IMR-90 (cell line): ENCODE measurements around the gene PLEKHG2. TPM values are rescaled to one million over a fixed set of nuclear protein-coding genes. Genes with fewer than 3 reads are reported as not detected.

ENCODE experiments used
- ATAC-seq: fragments of 200-7000 bp; cut with Tn5 transposase; 2 replicates; pipeline ENCODE4 v1.9.1; 2020; ENCODE audit warnings: low read depth, mild to moderate bottlenecking, moderate library complexity
- BruUV-seq: library from RNA; stranded (reverse); fragments of 400-500 nt; replicated peaks from 2 replicates; lab custom pipeline; 2021; lab: Mats Ljungman, UMichigan
- CTCF ChIA-PET: fragments of 300-600 bp; formaldehyde crosslinking; extraction: SDS; loops from one replicate; lab custom pipeline; 2021; ENCODE audit warnings: antibody characterized with exemption; lab: Yijun Ruan, JAX
- POLR2A ChIA-PET: fragments of 300-600 bp; sonication (Branson Sonifier 250); formaldehyde crosslinking; loops from one replicate; lab custom pipeline; 2022; ENCODE audit warnings: antibody characterized with exemption; ENCODE audit not compliant: unreplicated experiment; lab: Charles Lee
- DNase-seq: peaks from one replicate; pipeline ENCODE4 v3.0.0; 2013
- H2AFZ ChIP-seq: replicated peaks from 2 replicates; pipeline ENCODE3; 2013; ENCODE audit warnings: low read length, mild to moderate bottlenecking; ENCODE audit not compliant: poor library complexity
- H2AK5ac ChIP-seq: 2 replicates; pipeline ENCODE4 v1.6.1; 2013; ENCODE audit warnings: low read depth, low read length, inconsistent platforms
- H2AK9ac ChIP-seq: replicated peaks from 2 replicates; pipeline ENCODE3; 2013; ENCODE audit warnings: mild to moderate bottlenecking, low read depth, low read length, moderate library complexity; ENCODE audit not compliant: poor library complexity
- H2BK120ac ChIP-seq: 2 replicates; pipeline ENCODE4 v1.6.1; 2013; ENCODE audit warnings: low read depth, low read length, inconsistent platforms
- H2BK15ac ChIP-seq: 3 replicates; pipeline ENCODE4 v1.6.1; 2013; ENCODE audit warnings: low read depth, low read length, inconsistent platforms
- H2BK20ac ChIP-seq: 2 replicates; pipeline ENCODE4 v1.6.1; 2013; ENCODE audit warnings: low read depth, mild to moderate bottlenecking, inconsistent platforms, low read length, moderate library complexity
- H2BK5ac ChIP-seq: 2 replicates; pipeline ENCODE4 v1.6.1; 2013; ENCODE audit warnings: mild to moderate bottlenecking, low read depth, low read length, inconsistent platforms; ENCODE audit not compliant: poor library complexity, severe bottlenecking
- H3K14ac ChIP-seq: replicated peaks from 2 replicates; pipeline ENCODE4 v1.6.1; 2013; ENCODE audit warnings: low read depth, low read length, inconsistent platforms
- H3K18ac ChIP-seq: 2 replicates; pipeline ENCODE4 v1.6.1; 2013; ENCODE audit warnings: low read depth, low read length, control low read depth
- H3K23ac ChIP-seq: 2 replicates; pipeline ENCODE4 v1.6.1; 2013; ENCODE audit warnings: low read depth, low read length, inconsistent platforms
- H3K27ac ChIP-seq: 2 replicates; pipeline ENCODE4 v1.5.1; 2013; ENCODE audit warnings: mild to moderate bottlenecking, control low read depth, low read length; ENCODE audit not compliant: insufficient read depth
- H3K27me3 ChIP-seq: 2 replicates; pipeline ENCODE4 v1.6.1; 2013; ENCODE audit warnings: low read length; ENCODE audit not compliant: control insufficient read depth, insufficient read depth
- H3K36me3 ChIP-seq: 2 replicates; pipeline ENCODE4 v1.6.1; 2013; ENCODE audit warnings: low read length, mixed read lengths; ENCODE audit not compliant: control insufficient read depth, insufficient read depth
- H3K4ac ChIP-seq: 2 replicates; pipeline ENCODE4 v1.6.1; 2013; ENCODE audit warnings: low read depth, low read length, inconsistent platforms
- H3K4me1 ChIP-seq: 2 replicates; pipeline ENCODE4 v1.6.1; 2013; ENCODE audit warnings: low read length, mixed read lengths; ENCODE audit not compliant: control insufficient read depth, insufficient read depth
- H3K4me2 ChIP-seq: 2 replicates; pipeline ENCODE4 v1.6.1; 2013; ENCODE audit warnings: low read depth, mild to moderate bottlenecking, control low read depth, low read length, moderate library complexity
- H3K4me3 ChIP-seq: 2 replicates; pipeline ENCODE4 v1.5.1; 2013; ENCODE audit warnings: low read depth, mild to moderate bottlenecking, control low read depth, low read length, moderate library complexity; ENCODE audit not compliant: insufficient read depth
- H3K56ac ChIP-seq: 2 replicates; pipeline ENCODE4 v1.6.1; 2013; ENCODE audit warnings: low read length, inconsistent platforms; ENCODE audit not compliant: insufficient read depth; ENCODE audit errors: extremely low read depth
- H3K79me1 ChIP-seq, 2 experiments: 2 replicates each; pipeline ENCODE4 v1.6.1; 2013; ENCODE audit warnings: low read length in 2 of 2, inconsistent platforms in 1 of 2, low read depth in 1 of 2
- H3K9ac ChIP-seq: 2 replicates; pipeline ENCODE4 v1.6.1; 2013; ENCODE audit warnings: low read depth, low read length, control low read depth
- H3K9me1 ChIP-seq: 2 replicates; pipeline ENCODE4 v1.6.1; 2013; ENCODE audit warnings: low read length, inconsistent platforms; ENCODE audit not compliant: insufficient read depth
- H3K9me3 ChIP-seq: 2 replicates; pipeline ENCODE4 v1.6.1; 2013; ENCODE audit warnings: low read length; ENCODE audit not compliant: control insufficient read depth, insufficient read depth
- H4K20me1 ChIP-seq: 2 replicates; pipeline ENCODE4 v1.6.1; 2013; ENCODE audit warnings: low read length, inconsistent platforms; ENCODE audit not compliant: insufficient read depth
- H4K5ac ChIP-seq: 2 replicates; pipeline ENCODE4 v1.6.1; 2013; ENCODE audit warnings: mild to moderate bottlenecking, low read depth, low read length, control low read depth
- H4K8ac ChIP-seq, 2 experiments: 2 replicates each; pipeline ENCODE4 v1.6.1; 2013; ENCODE audit warnings: low read depth in 2 of 2, low read length in 2 of 2, control low read depth in 1 of 2, inconsistent platforms in 1 of 2
- H4K91ac ChIP-seq: 2 replicates; pipeline ENCODE4 v1.6.1; 2013; ENCODE audit warnings: low read depth, low read length, inconsistent platforms; ENCODE audit not compliant: insufficient read depth
- CEBPB ChIP-seq: IDR thresholded peaks from 2 replicates; pipeline ENCODE4 v1.6.1; 2012; ENCODE audit warnings: low read depth, low read length, improper control_type of control experiment
- CHD1 ChIP-seq: IDR thresholded peaks from 2 replicates; pipeline ENCODE4 v1.6.1; 2012; ENCODE audit warnings: low read depth, low read length, improper control_type of control experiment
- CTCF ChIP-seq: conservative IDR thresholded peaks from 2 replicates; pipeline ENCODE4 v1.5.1; 2012; ENCODE audit warnings: mild to moderate bottlenecking, low read depth, low read length, improper control_type of control experiment
- ELK1 ChIP-seq: fragments of 150-350 bp; IDR thresholded peaks from 2 replicates; pipeline ENCODE4 v1.6.1; 2016; ENCODE audit warnings: low read depth, mild to moderate bottlenecking, low read length, moderate library complexity, borderline replicate concordance
- MAFK ChIP-seq: IDR thresholded peaks from 2 replicates; pipeline ENCODE4 v1.6.1; 2012; ENCODE audit warnings: low read depth, low read length, improper control_type of control experiment
- MAZ ChIP-seq: IDR thresholded peaks from 2 replicates; pipeline ENCODE4 v1.6.1; 2012; ENCODE audit warnings: low read depth, mild to moderate bottlenecking, low read length, improper control_type of control experiment, moderate library complexity, borderline replicate concordance
- MXI1 ChIP-seq: IDR thresholded peaks from 2 replicates; pipeline ENCODE4 v1.6.1; 2012; ENCODE audit warnings: low read depth, mild to moderate bottlenecking, low read length, moderate library complexity, borderline replicate concordance
- NFE2L2 ChIP-seq: fragments of 150-350 bp; IDR thresholded peaks from 2 replicates; pipeline ENCODE4 v1.6.1; 2016; ENCODE audit warnings: low read depth, mild to moderate bottlenecking, low read length
- POLR2A ChIP-seq: IDR thresholded peaks from 2 replicates; pipeline ENCODE4 v1.6.1; 2012; ENCODE audit warnings: mild to moderate bottlenecking, low read depth, low read length
- RCOR1 ChIP-seq: IDR thresholded peaks from 2 replicates; pipeline ENCODE4 v1.6.1; 2012; ENCODE audit warnings: mild to moderate bottlenecking, low read length, improper control_type of control experiment; ENCODE audit not compliant: insufficient replicate concordance
- RFX5 ChIP-seq: IDR thresholded peaks from 2 replicates; pipeline ENCODE4 v1.8.0; 2012; ENCODE audit warnings: low read depth, mild to moderate bottlenecking, low read length, moderate library complexity
- SMC3 ChIP-seq: fragments of 150-350 bp; IDR thresholded peaks from 2 replicates; pipeline ENCODE4 v1.6.1; 2016; ENCODE audit warnings: low read depth, mild to moderate bottlenecking, antibody characterized with exemption, low read length, moderate library complexity
- WGBS, 2 experiments: methylation state at CpG; one replicate each; pipeline versions ENCODE4 v1.1.5 to v1.1.7; 2013; ENCODE audit warnings: missing lambda C conversion rate in 2 of 2; ENCODE audit not compliant: insufficient read length in 1 of 2; ENCODE audit errors: extremely low coverage in 2 of 2; 5-methylcytosine and 5-hydroxymethylcytosine counted together
- dilution Hi-C: fragments of 300-500 bp; cut with HindIII; formaldehyde crosslinking; loops from one replicate; pipeline ENCODE4 v1.14.3; 2018; ENCODE audit warnings: low sequenced_read_pairs; ENCODE audit not compliant: unreplicated experiment
- in situ Hi-C: fragments of 300-500 bp; cut with MboI; formaldehyde crosslinking; loops from 3 replicates; pipeline ENCODE4 v1.14.3; 2019; ENCODE audit warnings: low sequenced_read_pairs, inconsistent platforms, mixed read lengths
- intact Hi-C: fragments of 100-400 bp; cut with micrococcal nuclease; formaldehyde crosslinking; loops from 2 replicates; pipeline ENCODE4 v1.10.0; 2022
- polyA plus RNA-seq, 3 experiments: library from polyadenylated mRNA; depleted of rRNA; stranded (reverse); fragments of >200 nt; gene quantifications; 2 replicates each; pipeline ENCODE4 v1.2.3, GENCODE V29; 2012; ENCODE audit warnings: low replicate concordance in 1 of 3
- total RNA-seq: library from RNA; depleted of rRNA; stranded (reverse); fragments of >200 nt; gene quantifications from 2 replicates; pipeline ENCODE4 v1.2.3, GENCODE V29; 2012
- TF ChIP-seq, protein P1 (sequence below): fragments of 150-350 bp; IDR thresholded peaks from 2 replicates; pipeline ENCODE4 v1.6.1; 2017; ENCODE audit warnings: mild to moderate bottlenecking, antibody characterized with exemption, low read length, low read depth

PLEKHG2 gene
- total and polyA plus RNA-seq, 2 of the 4 experiments (the other 2 are of a cell fraction), result 6.5 to 28.3 TPM

DNA sequence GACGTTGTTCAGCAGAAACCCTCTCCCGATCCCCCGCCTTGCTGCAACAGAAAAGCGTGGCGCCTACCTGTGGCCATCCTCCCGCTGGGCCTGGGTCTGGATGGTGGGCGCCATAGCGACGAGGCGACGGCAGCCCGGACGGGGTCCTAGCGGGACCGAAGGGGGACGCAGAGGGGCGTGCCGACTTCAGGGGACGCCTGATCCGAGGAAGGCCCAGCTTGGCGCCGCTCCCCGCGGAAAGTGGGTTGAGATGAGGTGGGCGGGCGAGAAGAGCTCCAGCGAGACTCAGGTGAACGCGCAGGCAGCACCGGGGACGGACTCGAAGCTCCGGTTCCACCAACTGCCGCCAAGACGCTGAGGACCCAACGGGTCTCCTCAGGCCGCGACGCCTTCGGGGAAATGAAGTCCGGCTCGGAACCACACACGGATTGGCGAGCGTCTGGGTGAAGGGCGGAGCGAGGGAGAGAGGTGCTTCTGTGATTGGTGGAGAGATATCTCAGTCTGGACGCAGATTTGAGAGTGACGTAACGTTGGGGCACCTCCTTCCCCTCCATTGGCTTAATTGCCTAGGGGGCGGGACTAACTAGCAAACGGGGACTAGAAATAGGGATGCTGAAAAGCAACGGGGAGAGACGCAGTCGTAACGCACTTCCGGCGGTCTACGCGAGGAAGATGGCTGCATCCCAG lies 21.6 kb upstream of the PLEKHG2 start, which contains the start of the genes MED29 and PAF1:
TSS of gene MED29 (plus strand) at position 628 of the 687 bp plus-strand sequence. CDS start at position 673, 45 bp downstream.
TSS of gene PAF1 (minus strand) at position 356 of the 687 bp plus-strand sequence. CDS start at position 114, 242 bp downstream.
- H3K27me3 ChIP-seq, result no peaks in the 10 kb centered on the region
- peak within 1 kb of the TSS; percentile 93 for H2BK5ac ChIP-seq
- H4K91ac ChIP-seq, result peak within 1 kb of the TSS; percentile 94
- peaks cover 12% of the 10 kb centered on the region for H3K4me1 ChIP-seq
- peak within 1 kb of the TSS; percentile 93 for H3K14ac ChIP-seq
- dilution Hi-C loops (no loop called here), intact Hi-C loops (loop anchor here (2.0 kb wide), 1 partner anchor 48 kb away; the partner anchor contains the start of gene SAMD4B), in situ Hi-C loops (no loop called here)
- H3K36me3 ChIP-seq, result peaks cover 44% of the 10 kb centered on the region
- peak within 1 kb of the TSS; percentile 87 for H3K9ac ChIP-seq
- H3K4me2 ChIP-seq, result peak within 1 kb of the TSS; percentile 88
- peaks cover 34 to 55% of the 10 kb centered on the region in 2 experiments for H3K79me1 ChIP-seq
- H4K8ac ChIP-seq, result peak within 1 kb of the TSS; percentile 38 to 92
- H4K5ac ChIP-seq, result peak within 1 kb of the TSS; percentile 53
- DNase-seq (peak; percentile 100), ATAC-seq (peak; percentile 95)
- no peaks in the 10 kb centered on the region for H4K20me1 ChIP-seq
- peak within 1 kb of the TSS; percentile 70; the same call in 1 of the 2 replicates for H2BK120ac ChIP-seq
- no peak within 1 kb of the TSS for H2BK20ac ChIP-seq
- H3K9me1 ChIP-seq, result peaks cover 15% of the 10 kb centered on the region; the same call in 1 of the 2 replicates
- peak within 1 kb of the TSS; percentile 97 for H2AK5ac ChIP-seq
- H2AFZ ChIP-seq, result peak within 1 kb of the TSS; percentile 96
- no peaks in the 10 kb centered on the region for H3K9me3 ChIP-seq
- no peak within 1 kb of the TSS for H2BK15ac ChIP-seq
- peak within 1 kb of the TSS; percentile 51; the same call in 1 of the 2 replicates for H3K18ac ChIP-seq
- H3K27ac ChIP-seq, result peak within 1 kb of the TSS; percentile 92
- H3K4me3 ChIP-seq, result peak within 1 kb of the TSS; percentile 70
- WGBS, 2 experiments, result 1% methylated on average over 22 of the region's 60 CpGs; no CpG with 5 or more reads in 1 of the 2 experiments
- peak within 1 kb of the TSS; percentile 93 for H3K4ac ChIP-seq
- no TSS peak for BruUV-seq
- peak within 1 kb of the TSS; percentile 73 for H3K23ac ChIP-seq
- peak within 1 kb of the TSS; percentile 84 for H3K56ac ChIP-seq
- POLR2A ChIA-PET, result interaction anchor here (1.0 to 1.5 kb wide), 2 partner anchors 16 to 45 kb away, joined by 3 to 5 read pairs; partner anchors contain the start of genes RPS16 and ZFP36
- CTCF ChIA-PET, result interaction anchor here (0.6 to 0.8 kb wide), 2 partner anchors 21 to 29 kb away, joined by 3 read pairs; no protein-coding TSS in a partner anchor
- peak within 1 kb of the TSS; percentile 100 for H2AK9ac ChIP-seq
- peak; percentile 98 for TF ChIP-seq POLR2A
- 0 out of 2 replicates have a peak, but pooled peaks have one; percentile 6 for TF ChIP-seq CTCF
- TF ChIP-seq NFE2L2, result no peak
- TF ChIP-seq RFX5, result no peak
- no peak for TF ChIP-seq CHD1
- TF ChIP-seq SMC3, result no peak
- TF ChIP-seq MAFK, result no peak
- TF ChIP-seq, protein P1, sequence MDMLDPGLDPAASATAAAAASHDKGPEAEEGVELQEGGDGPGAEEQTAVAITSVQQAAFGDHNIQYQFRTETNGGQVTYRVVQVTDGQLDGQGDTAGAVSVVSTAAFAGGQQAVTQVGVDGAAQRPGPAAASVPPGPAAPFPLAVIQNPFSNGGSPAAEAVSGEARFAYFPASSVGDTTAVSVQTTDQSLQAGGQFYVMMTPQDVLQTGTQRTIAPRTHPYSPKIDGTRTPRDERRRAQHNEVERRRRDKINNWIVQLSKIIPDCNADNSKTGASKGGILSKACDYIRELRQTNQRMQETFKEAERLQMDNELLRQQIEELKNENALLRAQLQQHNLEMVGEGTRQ, result no peak
- no peak; the same call in 1 of the 2 replicates for TF ChIP-seq MXI1
- TF ChIP-seq ELK1, result no peak
- peak; percentile 7; the same call in 1 of the 2 replicates for TF ChIP-seq MAZ
- TF ChIP-seq RCOR1, result peak; percentile 33
- TF ChIP-seq CEBPB, result peak; percentile 88
